HepG2 (cell line): Measurements from ENCODE around the gene NOP9. TPM values are rescaled to one million over a fixed set of nuclear protein-coding genes. Genes with fewer than 3 reads are reported as not detected.

Experiments
- ATM ChIP-seq: fragments of 450-650 bp; IDR thresholded peaks from 2 replicates; pipeline ENCODE4 v1.7.1; 2017; ENCODE audit warnings: mild to moderate bottlenecking, borderline replicate concordance
- E2F1 ChIP-seq: sonication (generic); formaldehyde crosslinking; IDR thresholded peaks from 2 replicates; pipeline ENCODE4 v1.5.0; 2020; ENCODE audit warnings: missing genetic modification reagents
- E2F5 ChIP-seq: sonication (generic); formaldehyde crosslinking; conservative IDR thresholded peaks from 2 replicates; pipeline ENCODE4 v1.4.0; 2020; ENCODE audit warnings: missing genetic modification reagents
- FOSL1 ChIP-seq: sonication (generic); formaldehyde crosslinking; IDR thresholded peaks from 2 replicates; pipeline ENCODE4 v1.9.0; 2021; ENCODE audit warnings: missing genetic modification reagents, borderline replicate concordance
- GZF1 ChIP-seq: sonication (generic); formaldehyde crosslinking; IDR thresholded peaks from 2 replicates; pipeline ENCODE4 v1.5.1; 2020; ENCODE audit warnings: mild to moderate bottlenecking, missing genetic modification reagents
- HOMEZ ChIP-seq: IDR thresholded peaks from 2 replicates; pipeline ENCODE4 v1.6.1; 2016; ENCODE audit warnings: low read depth
- KLF9 ChIP-seq: IDR thresholded peaks from 2 replicates; pipeline ENCODE4 v1.6.1; 2016; ENCODE audit warnings: low read depth
- MBD4 ChIP-seq: IDR thresholded peaks from 2 replicates; pipeline ENCODE4 v1.6.1; 2012; ENCODE audit warnings: low read length, inconsistent platforms, borderline replicate concordance
- MEIS2 ChIP-seq: sonication (generic); formaldehyde crosslinking; IDR thresholded peaks from 2 replicates; pipeline ENCODE4 v1.9.0; 2021; ENCODE audit warnings: mild to moderate bottlenecking, missing genetic modification reagents
- NRL ChIP-seq: sonication (generic); formaldehyde crosslinking; IDR thresholded peaks from 2 replicates; pipeline ENCODE4 v1.5.0; 2020; ENCODE audit warnings: missing genetic modification reagents, mild to moderate bottlenecking, moderate library complexity, borderline replicate concordance
- PHF8 ChIP-seq: sonication (generic); formaldehyde crosslinking; IDR thresholded peaks from 2 replicates; pipeline ENCODE4 v1.5.0; 2020; ENCODE audit warnings: missing genetic modification reagents
- REXO4 ChIP-seq: sonication (generic); formaldehyde crosslinking; IDR thresholded peaks from 2 replicates; pipeline ENCODE4 v1.8.0; 2022; ENCODE audit warnings: missing genetic modification reagents, mild to moderate bottlenecking, borderline replicate concordance
- RFX5 ChIP-seq: IDR thresholded peaks from 2 replicates; pipeline ENCODE4 v1.6.1; 2011; ENCODE audit warnings: low read depth, low read length, improper control_type of control experiment
- SALL1 ChIP-seq: sonication (generic); formaldehyde crosslinking; IDR thresholded peaks from 2 replicates; pipeline ENCODE4 v1.8.0; 2022; ENCODE audit warnings: mild to moderate bottlenecking, missing genetic modification reagents
- SP2 ChIP-seq: sonication (generic); formaldehyde crosslinking; IDR thresholded peaks from 2 replicates; pipeline ENCODE4 v1.5.1; 2020; ENCODE audit warnings: mild to moderate bottlenecking, missing genetic modification reagents
- SRSF1 ChIP-seq: fragments of 200-400 bp; formaldehyde crosslinking; optimal IDR thresholded peaks from 2 replicates; pipeline ENCODE3; 2017; ENCODE audit warnings: mild to moderate bottlenecking, low read depth, low read length, moderate library complexity
- THYN1 ChIP-seq: sonication (generic); formaldehyde crosslinking; IDR thresholded peaks from 2 replicates; pipeline ENCODE4 v1.8.1; 2023; ENCODE audit warnings: low read depth, mild to moderate bottlenecking, moderate library complexity, missing genetic modification reagents, borderline replicate concordance
- ZBTB3 ChIP-seq: sonication (generic); formaldehyde crosslinking; IDR thresholded peaks from 2 replicates; pipeline ENCODE4 v1.4.0; 2020; ENCODE audit warnings: low read depth, mild to moderate bottlenecking, moderate library complexity, missing genetic modification reagents, borderline replicate concordance
- ZBTB38 ChIP-seq: sonication (generic); formaldehyde crosslinking; IDR thresholded peaks from 2 replicates; pipeline ENCODE4 v1.5.1; 2020; ENCODE audit warnings: mild to moderate bottlenecking, missing genetic modification reagents
- ZNF101 ChIP-seq: sonication (generic); formaldehyde crosslinking; IDR thresholded peaks from 2 replicates; pipeline ENCODE4 v1.4.0; 2020; ENCODE audit warnings: mild to moderate bottlenecking, low read depth, missing genetic modification reagents, borderline replicate concordance
- ZNF614 ChIP-seq: IDR thresholded peaks from 2 replicates; pipeline ENCODE4 v1.6.1; 2018; ENCODE audit warnings: missing biosample characterization, missing genetic modification reagents, inconsistent platforms, borderline replicate concordance
- ZNF746 ChIP-seq: sonication (generic); formaldehyde crosslinking; IDR thresholded peaks from 2 replicates; pipeline ENCODE4 v1.8.0; 2022; ENCODE audit warnings: mild to moderate bottlenecking, missing genetic modification reagents
- ZNF816 ChIP-seq: sonication (generic); formaldehyde crosslinking; IDR thresholded peaks from 2 replicates; pipeline ENCODE4 v1.8.0; 2022; ENCODE audit warnings: missing genetic modification reagents, mild to moderate bottlenecking, borderline replicate concordance
- ZSCAN31 ChIP-seq: sonication (generic); formaldehyde crosslinking; IDR thresholded peaks from 2 replicates; pipeline ENCODE4 v1.5.0; 2020; ENCODE audit warnings: low read depth, mild to moderate bottlenecking, missing genetic modification reagents
- ZSCAN9 ChIP-seq: IDR thresholded peaks from 2 replicates; pipeline ENCODE4 v1.6.1; 2016; ENCODE audit warnings: borderline replicate concordance
- polyA plus RNA-seq, 8 experiments: library from polyadenylated mRNA; depleted of rRNA in 3 of 8; stranded (reverse) in 7 of 8; unstranded in 1 of 8; fragments of >200 nt; fragmentation: Illumina TruSeq in 4 of 8; extraction: Trizol in 4 of 8; gene quantifications; 2 replicates each; pipeline versions ENCODE4 v1.2.1 to v1.2.3, GENCODE V29; 2011 to 2016; ENCODE audit warnings: low read depth in 4 of 8, missing spikeins in 1 of 8, mixed read lengths in 1 of 8; ENCODE audit not compliant: insufficient read depth in 1 of 8
- total RNA-seq, 5 experiments: library from RNA; depleted of rRNA; stranded (reverse); fragments of >200 nt; fragmentation: Illumina TruSeq; extraction: Trizol; gene quantifications; 2 replicates each; pipeline ENCODE4 v1.2.3, GENCODE V29; 2016; ENCODE audit warnings: low read depth in 1 of 5
- TF ChIP-seq, protein P1 (sequence below): sonication (generic); formaldehyde crosslinking; IDR thresholded peaks from 2 replicates; pipeline ENCODE4 v1.5.0; 2020; ENCODE audit warnings: mild to moderate bottlenecking, missing genetic modification reagents

NOP9 gene
- total and polyA plus RNA-seq, 2 of the 13 experiments (the other 11 are each of a cell fraction or from before 2014, with no cell fraction given) = 24.5 to 61.6 TPM

- TF ChIP-seq E2F1 (CRISPR knock-in tag) (peak; percentile 95), SP2 (CRISPR knock-in tag) (peak; percentile 76), ZBTB3 (CRISPR knock-in tag) (no peak; the same call in 1 of the 2 replicates), ZSCAN9 (CRISPR knock-in tag) (peak; percentile 99), E2F5 (CRISPR knock-in tag) (peak; percentile 91), ZNF101 (peak; percentile 90; the same call in 1 of the 2 replicates), ATM (no peak), ZBTB38 (CRISPR knock-in tag) (peak; percentile 99), MEIS2 (CRISPR knock-in tag) (peak; percentile 99), RFX5 (no peak), GZF1 (CRISPR knock-in tag) (peak; percentile 94), FOSL1 (CRISPR knock-in tag) (peak; percentile 65), ZNF614 (CRISPR knock-in tag) (peak; percentile 100), PHF8 (peak; percentile 99), ZNF746 (peak; percentile 82), SRSF1 (peak; percentile 98), REXO4 (peak; percentile 93), KLF9 (CRISPR knock-in tag) (peak; percentile 64; the same call in 1 of the 2 replicates), THYN1 (peak; percentile 96; the same call in 1 of the 2 replicates), SALL1 (CRISPR knock-in tag) (peak; percentile 99), MBD4 (no peak), NRL (CRISPR knock-in tag) (peak; percentile 99), HOMEZ (peak; percentile 100), ZNF816 (CRISPR knock-in tag) (peak; percentile 7; the same call in 1 of the 2 replicates), ZSCAN31 (peak; percentile 100)
- TF ChIP-seq, protein P1, sequence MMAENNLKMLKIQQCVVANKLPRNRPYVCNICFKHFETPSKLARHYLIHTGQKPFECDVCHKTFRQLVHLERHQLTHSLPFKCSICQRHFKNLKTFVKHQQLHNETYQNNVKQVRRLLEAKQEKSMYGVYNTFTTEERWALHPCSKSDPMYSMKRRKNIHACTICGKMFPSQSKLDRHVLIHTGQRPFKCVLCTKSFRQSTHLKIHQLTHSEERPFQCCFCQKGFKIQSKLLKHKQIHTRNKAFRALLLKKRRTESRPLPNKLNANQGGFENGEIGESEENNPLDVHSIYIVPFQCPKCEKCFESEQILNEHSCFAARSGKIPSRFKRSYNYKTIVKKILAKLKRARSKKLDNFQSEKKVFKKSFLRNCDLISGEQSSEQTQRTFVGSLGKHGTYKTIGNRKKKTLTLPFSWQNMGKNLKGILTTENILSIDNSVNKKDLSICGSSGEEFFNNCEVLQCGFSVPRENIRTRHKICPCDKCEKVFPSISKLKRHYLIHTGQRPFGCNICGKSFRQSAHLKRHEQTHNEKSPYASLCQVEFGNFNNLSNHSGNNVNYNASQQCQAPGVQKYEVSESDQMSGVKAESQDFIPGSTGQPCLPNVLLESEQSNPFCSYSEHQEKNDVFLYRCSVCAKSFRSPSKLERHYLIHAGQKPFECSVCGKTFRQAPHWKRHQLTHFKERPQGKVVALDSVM (CRISPR knock-in tag) = peak; percentile 84
These were observed 28.4 kb upstream of the NOP9 start, which contains the start of gene RABGGTA (continued) for GRCh38 chr14:24271134-24271833.
